ENCODE data around the gene PRICKLE3.

DNA sequence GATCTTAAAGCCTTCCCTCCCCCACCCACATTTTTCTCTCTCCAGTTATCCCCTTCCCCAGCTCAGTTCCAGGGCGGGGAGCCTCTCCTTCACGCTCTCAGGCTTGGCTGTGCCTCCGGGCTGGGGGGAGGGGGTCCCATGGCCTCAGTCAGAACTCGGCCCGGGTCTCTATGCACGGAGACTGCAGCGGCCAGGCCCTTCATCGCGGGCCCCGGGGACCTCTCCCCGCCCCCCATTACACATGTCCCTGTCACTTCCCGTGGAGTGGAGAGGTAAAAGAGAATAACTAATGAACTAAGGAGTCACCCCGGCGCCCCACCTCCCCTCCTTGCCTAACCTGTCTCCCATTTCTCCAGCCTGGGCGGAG lies 838 bp upstream of the PRICKLE3 start:
- TF ChIP-seq GATA3 (IDR thresholded peaks at IDR 0.05; ENCODE audit: low read depth, low read length) (no peak), GATA2 (IDR thresholded peaks at IDR 0.05; ENCODE audit: low read depth, low read length) (no peak)

Measured in SH-SY5Y (cell line).